H1 (cell line): Measurements from ENCODE around the gene RELN. TPM values are rescaled to one million over a fixed set of nuclear protein-coding genes. Genes with fewer than 3 reads are reported as not detected.

Source experiments
- EP300 ChIP-seq, 2 experiments: IDR thresholded peaks; 1 replicate in 1 of 2; 2 replicates in 1 of 2; pipeline ENCODE4 v1.6.1; 2011 to 2012; ENCODE audit warnings: low read depth in 2 of 2, low read length in 2 of 2, mild to moderate bottlenecking in 2 of 2, borderline replicate concordance in 1 of 2, inconsistent platforms in 1 of 2, moderate library complexity in 1 of 2
- NANOG ChIP-seq: IDR thresholded peaks from 2 replicates; pipeline ENCODE4 v1.6.1; 2011; ENCODE audit warnings: low read length, low read depth, mild to moderate bottlenecking, inconsistent platforms; ENCODE audit not compliant: insufficient read depth, poor library complexity, severe bottlenecking
- RXRA ChIP-seq: IDR thresholded peaks from 2 replicates; pipeline ENCODE4 v1.6.1; 2011; ENCODE audit warnings: low read depth, mild to moderate bottlenecking, low read length, moderate library complexity; ENCODE audit not compliant: insufficient read depth
- polyA plus RNA-seq, 7 experiments: library from polyadenylated mRNA; depleted of rRNA in 3 of 7; stranded (reverse) in 5 of 7; unstranded in 2 of 7; fragments of >200 nt in 5 of 7; fragments of 200-250 nt in 2 of 7; gene quantifications; 1 replicate in 5 of 7; 2 replicates in 1 of 7; 4 replicates in 1 of 7; pipeline versions ENCODE4 v1.2.1 to v1.2.3, GENCODE V29; 2011 to 2013; ENCODE audit warnings: missing spikeins in 2 of 7, mixed read lengths in 2 of 7
- total RNA-seq: library from RNA; stranded (reverse); fragmentation: NEBNext Ultra II Directional; extraction: Animal tissue kit (Norgen Biotek cat#: 25700); gene quantifications from 2 replicates; pipeline ENCODE4 v1.2.1, GENCODE V29; 2021

RELN gene
- total and polyA plus RNA-seq, 2 of the 8 experiments (the other 6 are each of a cell fraction or from before 2014, with no cell fraction given) = 0.03 to 0.07 TPM

DNA sequence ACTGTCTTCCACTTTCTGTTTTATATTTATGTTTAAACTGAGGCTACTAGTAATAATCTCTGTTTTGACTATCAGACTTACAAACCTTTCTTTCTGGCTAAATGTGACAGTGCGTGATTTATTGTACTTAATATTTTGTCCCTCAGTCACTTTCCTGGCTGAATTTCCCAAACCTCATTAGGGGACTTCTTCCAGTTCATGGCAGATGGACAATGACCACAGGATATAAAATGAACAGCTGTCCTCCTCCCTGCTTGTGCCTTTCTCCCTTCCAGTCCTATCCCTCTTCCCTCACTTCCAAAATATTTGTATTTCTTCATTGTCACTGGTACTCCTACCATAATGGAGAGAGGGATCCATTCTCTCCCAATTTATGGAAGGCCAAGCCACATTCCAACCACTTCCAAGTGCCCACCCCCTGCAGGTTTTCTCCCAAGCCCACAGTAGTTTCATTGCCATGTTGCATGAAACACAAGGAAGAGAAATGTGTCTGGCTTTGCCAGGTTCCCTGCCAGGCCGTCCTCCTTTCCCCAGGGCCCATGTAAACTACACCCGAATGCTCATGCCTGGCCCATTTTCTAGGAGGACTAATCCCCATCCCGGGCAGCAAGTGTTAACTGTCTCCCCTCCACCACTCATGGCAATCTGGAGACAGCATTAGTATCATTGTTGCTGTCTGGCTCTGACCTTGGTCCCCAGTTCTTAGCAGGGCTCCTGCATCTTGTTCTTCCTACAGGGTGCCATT lies 273.9 kb downstream of the RELN start (continued):
- TF ChIP-seq EP300 (IDR thresholded peaks at IDR 0.05; ENCODE audit: borderline replicate concordance in 1 of 2, low read depth in 2 of 2, low read length in 2 of 2) = no peak
- no peak for TF ChIP-seq NANOG
- TF ChIP-seq RXRA = no peak
